HG03354 (cell line): ENCODE measurements around the gene TAF5.
"Not testable (repeated sequence)": the region's sequence is repeated elsewhere in the genome, so short reads cannot be mapped to it uniquely, and the experiment has no call there.

Source experiments
- ATAC-seq: cut with Tn5 transposase; IDR thresholded peaks from one replicate; pipeline ENCODE4 v1.9.1; 2021; ENCODE audit warnings: mild to moderate bottlenecking; ENCODE audit not compliant: unreplicated experiment, poor library complexity, severe bottlenecking

Gene TAF5

GRCh38 chr10:103397191-103397825, 29.5 kb downstream of the TAF5 start:
- no peak for ATAC-seq

GRCh38 chr10:103413564-103413963, 45.8 kb downstream of the TAF5 start:
- ATAC-seq: no peak

GRCh38 chr10:103415581-103415980, 47.8 kb downstream of the TAF5 start:
- no peak for ATAC-seq

DNA sequence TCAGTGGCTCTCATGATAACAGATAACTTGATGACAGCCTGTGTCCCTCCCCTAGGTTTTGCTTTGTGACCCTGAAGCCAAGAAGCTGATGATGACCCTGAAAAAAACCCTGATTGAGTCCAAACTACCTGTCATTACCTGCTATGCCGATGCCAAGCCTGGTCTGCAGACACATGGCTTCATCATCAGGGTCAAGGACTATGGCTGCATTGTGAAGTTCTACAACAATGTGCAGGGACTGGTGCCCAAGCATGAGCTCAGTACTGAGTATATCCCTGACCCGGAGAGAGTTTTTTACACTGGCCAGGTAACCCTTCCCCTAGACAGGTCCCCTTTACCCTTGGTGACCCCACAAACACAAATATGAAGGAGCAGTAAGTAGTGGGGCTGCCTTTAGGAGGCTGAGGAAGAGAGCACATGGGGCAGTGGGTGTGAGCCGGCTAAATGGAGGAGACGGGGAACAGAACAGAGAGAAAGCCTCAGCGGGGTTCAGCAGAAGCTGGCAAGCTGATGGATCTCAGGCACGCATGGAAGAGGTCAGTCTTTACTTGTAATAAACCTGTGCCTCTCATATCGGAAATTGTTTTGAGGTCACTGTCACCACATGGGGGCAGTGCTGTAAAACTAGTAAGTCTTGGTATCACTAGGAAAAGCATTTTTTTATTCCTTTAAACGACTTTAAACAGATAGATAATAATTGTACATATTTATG, 48.8 kb downstream of the TAF5 start:
- ATAC-seq: no peak

- ATAC-seq: not testable (repeated sequence)
These were observed 49.3 kb downstream of the TAF5 start for GRCh38 chr10:103417148-103417469.

- no peak for ATAC-seq
These were observed 49.8 kb downstream of the TAF5 start for GRCh38 chr10:103417601-103418000.

- no peak for ATAC-seq
These were observed 51.3 kb downstream of the TAF5 start for GRCh38 chr10:103419101-103419500.

- ATAC-seq: no peak
These were observed 56.0 kb downstream of the TAF5 start for GRCh38 chr10:103423748-103424147.

DNA sequence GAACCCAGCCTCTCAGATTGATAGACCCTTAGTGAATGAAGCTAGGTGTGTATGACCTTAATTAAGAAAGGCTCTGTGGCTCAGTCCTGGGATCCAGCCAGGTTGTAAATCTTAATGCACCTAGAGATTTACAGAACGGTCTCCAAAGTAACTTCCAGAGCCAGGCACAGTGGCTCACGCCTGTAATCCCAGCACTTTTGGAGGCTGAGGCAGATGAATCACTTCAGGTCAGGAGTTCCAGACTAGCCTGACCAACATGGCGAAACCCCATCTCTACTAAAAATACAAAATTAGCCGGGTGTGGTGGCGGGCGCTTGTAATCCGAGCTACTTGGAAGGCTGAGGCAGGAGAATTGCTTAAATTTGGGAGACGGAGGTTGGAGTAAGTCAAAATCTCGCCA, 60.1 kb downstream of the TAF5 start:
- no peak for ATAC-seq

GRCh38 chr10:103428989-103429643, 61.3 kb downstream of the TAF5 start:
- no peak for ATAC-seq

DNA sequence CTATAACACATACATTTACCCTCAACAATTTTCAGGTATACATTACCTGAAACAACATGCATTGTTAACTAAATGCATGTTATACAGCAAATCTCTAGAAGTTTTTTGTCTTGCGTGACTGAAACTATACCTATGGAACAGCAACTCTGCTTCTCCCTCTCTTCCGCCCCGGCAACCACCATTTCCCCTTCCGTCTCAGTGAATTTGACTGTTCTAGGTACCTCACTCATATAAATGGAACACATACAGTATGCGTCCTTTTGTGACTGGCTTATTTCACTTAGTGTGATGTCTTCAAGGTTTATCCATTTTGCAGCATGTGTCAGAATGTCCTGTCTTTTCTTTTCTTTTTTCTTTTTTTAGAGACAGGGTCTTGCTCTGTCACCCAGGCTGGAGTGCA, 61.9 kb downstream of the TAF5 start:
- no peak for ATAC-seq

- no peak for ATAC-seq
These were observed 64.1 kb downstream of the TAF5 start for GRCh38 chr10:103431902-103432301.

DNA sequence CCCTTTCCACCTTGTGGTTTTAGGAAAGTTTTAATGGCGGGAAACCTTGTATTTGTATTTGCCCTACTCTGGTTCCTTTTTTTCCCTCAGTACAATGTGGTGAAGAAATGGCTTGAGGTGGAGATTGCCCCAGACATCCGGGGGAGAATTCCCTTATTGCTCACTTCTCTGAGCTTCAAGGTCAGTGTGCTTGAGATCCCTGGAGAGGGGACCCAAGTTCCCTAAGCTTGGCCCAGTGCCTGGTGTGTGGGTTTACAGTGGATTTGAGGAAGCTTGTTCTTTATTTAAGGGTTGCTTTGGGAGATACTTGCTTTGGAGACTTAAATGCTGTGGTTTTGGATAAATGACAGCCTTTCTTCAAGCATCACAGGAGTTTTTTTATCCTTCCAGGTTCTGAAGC, 66.1 kb downstream of the TAF5 start:
- ATAC-seq: no peak
